GM11168 (cell line): Measurements from ENCODE around the gene SPAG16.

Experiments used
- in situ Hi-C: fragments of 300-500 bp; cut with MboI; formaldehyde crosslinking; loops from one replicate; pipeline ENCODE4 v1.12.0; 2022; ENCODE audit warnings: low sequenced_read_pairs; ENCODE audit not compliant: unreplicated experiment

The SPAG16 gene

DNA sequence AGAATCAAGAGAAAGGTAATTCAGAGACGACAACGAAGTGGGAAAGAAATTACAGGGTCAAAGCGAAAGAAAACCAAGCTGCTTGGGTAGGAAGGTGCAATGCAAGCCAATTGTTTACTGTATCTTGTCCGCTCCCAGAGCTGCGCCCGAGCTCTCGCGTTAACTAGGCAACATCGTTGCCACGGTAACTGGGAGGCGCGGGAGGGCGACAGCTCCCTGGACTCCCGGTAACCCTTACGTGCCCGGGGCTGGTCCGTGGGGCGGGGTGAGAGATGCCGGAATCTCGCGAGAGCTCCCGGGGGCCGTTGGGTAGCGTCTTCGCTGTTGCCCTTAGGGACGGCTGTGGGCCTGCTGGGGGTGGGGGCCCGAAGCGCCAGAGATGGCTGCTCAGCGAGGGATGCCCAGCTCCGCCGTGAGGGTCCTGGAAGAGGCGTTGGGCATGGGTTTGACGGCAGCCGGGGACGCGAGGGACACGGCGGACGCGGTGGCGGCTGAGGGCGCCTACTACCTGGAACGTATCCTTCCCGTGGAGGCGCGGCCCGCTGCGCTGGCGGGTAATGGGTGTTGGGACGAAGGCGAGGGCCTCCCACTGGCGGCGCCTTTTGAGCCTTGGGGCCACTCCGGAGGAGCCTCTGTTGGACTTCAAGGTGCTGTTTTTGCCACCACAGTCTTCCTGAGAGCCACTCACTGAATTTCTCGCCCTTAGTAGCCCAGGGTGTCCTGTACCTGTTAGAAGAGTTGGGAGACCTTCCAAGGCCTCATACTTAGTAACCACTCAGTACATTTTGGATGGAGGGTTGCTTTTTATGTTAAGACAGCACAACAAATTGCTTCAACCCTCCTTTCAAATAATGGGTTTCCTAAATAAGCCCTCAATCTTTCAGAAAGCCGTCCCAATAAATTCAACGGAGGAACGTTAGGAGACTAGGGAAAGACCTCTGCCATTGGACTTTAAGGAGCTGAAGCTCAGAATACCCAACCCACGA lies at the start of gene SPAG16:
TSS of gene SPAG16 (plus strand) at position 360 of the 986 bp plus-strand sequence.
- in situ Hi-C loops: no loop called here

DNA sequence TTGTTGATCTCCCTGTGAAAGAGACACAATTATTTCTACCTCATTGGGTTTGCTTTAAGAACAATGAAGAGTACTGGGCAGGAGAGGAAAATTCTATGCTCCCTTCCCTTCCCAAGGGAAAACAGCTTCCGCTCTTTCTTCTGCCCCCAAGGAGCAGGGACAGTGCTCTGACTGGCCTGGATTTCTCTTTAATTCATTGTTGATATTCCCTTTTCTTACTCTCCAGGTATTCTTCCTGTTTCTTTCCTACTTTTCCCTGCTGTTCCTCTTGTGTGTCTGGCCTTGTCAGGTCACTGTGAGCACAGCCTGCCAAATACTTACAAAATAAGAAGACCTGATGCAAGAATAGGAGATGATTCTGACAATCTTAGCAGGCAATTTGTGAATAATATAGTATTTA lies 49.6 kb upstream of the SPAG16 start:
- in situ Hi-C loops: no loop called here

DNA sequence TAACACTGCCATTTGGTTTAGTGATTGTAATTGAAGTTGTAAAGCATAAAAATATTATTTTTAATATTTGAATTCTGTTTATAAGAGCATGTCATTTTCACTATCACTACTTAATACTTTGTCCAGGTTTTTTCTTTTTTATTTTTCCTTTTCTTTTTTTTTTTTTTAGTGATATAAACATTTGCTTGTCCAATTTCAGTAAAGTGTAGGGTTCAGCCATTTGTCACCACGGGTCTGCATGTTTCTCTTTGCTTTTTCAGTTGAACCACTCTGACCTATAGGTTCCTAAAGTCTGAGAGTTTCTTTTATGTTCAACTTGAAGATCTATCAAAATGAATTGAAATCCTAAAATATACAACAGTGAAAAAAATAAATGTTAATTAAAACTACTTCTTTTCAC lies 48.5 kb upstream of the SPAG16 start:
- in situ Hi-C loops: no loop called here

DNA sequence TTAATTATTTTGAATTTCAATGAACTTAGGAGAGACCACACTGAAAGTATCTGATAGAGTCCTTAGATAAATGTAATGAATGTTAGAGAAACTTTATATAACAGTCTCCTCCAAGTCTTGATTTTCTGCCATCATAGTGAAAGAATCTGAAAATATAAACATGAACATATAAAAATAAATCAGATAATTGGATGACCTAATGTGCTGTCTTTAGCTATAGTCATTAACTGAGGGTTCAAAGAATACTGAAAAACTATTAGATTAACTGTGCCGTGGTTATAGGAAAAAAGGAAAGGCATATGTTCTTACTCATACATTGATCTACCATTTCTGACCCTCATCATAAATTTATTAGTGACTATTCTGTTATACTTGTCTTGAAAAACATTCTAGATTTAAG lies 47.0 kb upstream of the SPAG16 start:
- in situ Hi-C loops: no loop called here

DNA sequence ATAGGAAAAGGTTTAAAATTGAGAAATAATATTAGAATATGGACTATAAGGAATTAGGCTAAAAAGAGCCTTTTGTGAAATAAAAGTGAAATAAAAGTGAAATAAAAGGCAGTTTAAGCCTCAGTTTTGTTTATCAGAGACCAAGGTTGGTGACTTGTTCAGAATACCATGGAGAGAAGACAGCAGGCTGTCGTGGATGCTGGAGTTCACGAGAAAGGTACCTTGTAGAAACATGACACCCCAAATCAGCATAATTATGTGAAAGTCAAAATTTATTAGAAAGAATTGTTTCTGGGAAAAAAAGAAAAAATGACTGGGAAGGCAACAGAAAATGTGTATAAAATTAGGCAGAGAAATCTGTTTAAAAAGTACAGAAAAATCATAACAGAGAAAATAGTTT lies 46.5 kb upstream of the SPAG16 start:
- in situ Hi-C loops: no loop called here

DNA sequence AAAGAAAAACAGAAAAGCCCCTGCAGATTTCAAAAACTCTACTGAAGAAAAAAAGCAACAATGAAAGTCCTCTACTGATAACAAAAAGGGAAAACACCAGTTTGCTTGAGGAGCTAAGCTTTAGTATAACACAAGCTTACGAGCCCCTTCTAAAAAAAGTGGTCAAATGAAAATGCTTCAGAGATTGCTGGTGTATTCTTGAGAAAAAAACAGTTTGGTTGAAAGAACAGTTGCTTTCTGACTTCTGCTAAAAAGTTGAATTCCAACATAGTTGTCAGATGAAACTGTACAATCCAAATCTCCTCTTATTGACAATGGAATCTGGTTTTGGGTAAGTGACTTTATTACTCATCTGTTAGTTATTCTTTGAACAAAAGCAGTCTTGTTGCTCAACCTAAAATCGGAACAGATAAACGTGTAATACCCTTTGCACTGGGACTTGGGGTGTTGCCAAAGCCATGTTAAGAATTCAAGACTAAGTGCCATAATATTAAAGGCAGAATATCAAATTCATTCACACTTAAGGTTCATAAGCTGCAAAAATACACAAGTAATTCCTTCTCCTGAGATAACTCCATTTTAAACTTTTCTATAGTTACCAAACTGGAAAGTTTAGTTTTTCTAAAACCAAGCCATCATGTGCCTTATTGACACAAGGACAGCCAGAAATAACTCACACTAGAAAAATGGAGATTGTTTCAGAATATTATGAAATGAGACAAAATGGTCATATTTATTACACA lies 45.3 kb upstream of the SPAG16 start:
- in situ Hi-C loops: no loop called here

DNA sequence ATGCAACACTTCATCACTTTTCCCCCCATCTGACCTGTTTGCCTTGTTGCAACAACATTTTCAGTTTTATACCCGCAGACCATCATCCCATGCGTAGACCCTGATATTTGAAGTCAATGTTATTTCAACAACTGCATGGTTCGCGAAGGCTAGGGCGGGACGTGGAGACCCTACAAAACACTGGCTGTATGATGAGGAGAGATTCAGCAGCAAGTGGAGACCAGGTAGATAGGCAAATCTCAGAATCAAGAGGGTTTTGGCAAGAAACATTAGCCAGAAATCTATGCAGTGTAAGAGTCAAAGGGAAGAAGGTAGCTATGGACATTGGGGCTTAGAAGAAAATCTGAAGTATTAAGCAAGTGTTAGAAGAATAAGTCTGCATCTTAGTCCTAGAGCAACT lies 42.4 kb upstream of the SPAG16 start:
- in situ Hi-C loops: no loop called here

DNA sequence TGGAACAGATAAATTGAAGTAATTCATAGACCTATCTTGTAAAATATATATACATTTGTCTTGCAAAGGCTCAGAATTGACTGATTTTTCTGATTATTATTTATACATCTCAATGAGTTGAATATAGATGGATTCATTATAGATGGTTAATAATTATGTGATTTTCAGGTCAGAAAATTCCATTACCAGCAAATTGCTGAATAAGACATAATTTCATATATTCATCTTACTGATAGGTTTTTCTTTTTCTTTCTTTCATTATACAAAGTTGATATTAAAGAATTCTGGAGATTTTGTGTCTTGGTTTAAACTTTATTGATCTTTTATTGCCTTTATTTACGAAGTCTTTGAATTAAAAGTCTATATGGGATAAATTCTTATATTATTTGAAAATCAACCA lies 41.6 kb upstream of the SPAG16 start:
- in situ Hi-C loops: no loop called here

DNA sequence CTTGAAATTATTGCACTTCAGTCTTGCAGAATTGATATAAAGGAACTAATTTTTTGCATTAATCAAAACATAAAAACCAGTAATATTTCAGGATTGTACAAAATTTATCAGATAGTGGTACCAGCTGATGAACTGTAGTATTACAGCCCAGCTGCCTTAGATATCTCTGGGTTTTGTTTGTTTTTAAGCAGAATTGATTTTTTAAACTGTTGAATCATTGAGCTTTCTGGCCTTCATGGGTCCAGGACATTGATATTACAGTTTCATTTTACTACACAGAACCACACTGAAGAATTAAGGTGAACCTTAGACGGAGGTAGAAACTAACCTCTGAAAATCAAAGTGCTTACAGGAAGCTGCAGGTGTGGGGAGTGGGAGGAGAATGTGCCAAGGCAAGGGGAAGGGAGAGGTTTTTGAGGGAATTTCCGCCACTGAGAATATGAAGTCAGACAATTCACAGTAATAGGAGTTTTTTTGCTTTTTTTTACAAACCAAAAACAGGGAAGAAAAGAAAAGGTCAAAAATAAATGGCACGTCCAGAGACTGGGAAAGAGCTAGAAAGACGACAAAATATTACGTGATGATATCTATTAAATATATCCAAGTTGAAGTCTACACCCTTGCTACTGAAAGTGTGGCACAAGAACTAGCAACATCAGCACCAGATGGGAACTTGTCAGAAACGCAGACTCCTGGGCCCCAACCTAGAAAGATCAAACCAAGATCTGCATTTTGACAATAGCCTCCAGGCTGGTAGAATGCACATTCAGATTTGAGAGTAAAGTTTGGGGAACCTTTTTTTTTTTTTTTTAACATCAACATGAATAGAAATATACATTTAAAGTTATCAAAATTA lies 40.8 kb upstream of the SPAG16 start:
- in situ Hi-C loops: no loop called here

DNA sequence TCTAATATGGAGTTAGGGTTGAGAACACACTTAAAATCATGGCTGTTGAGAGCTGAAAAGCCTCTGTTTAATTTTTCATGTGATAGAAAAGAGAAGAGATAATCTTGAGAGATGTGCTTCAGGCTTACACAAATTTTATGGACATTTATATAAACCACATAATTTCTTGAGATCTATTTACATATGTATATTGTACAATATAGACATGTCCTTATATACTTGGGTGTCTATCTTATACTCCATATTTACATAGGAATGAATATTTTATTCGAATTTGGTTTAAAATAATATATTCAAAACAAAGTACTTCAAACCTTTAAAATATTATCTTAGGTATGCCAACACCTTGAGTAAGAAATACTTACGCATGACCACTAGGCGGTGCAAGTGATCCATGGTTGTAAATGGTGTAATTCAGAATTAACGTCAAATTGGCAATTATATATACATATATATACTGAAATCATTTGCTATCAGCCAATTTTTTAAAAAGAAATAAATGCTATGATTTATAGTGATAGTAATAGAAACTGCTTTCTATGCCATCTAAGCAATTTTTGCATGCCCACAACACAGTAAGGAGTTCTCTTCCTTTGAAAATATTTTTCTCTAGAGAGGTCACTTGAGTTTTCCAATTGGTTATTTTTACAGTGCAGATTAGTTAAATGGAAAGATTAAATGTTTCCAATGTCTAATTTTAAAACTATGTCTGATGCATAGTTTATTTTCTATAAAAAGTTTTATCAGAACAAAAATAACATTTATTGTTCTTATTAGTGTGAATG lies 37.6 kb upstream of the SPAG16 start:
- in situ Hi-C loops: no loop called here

DNA sequence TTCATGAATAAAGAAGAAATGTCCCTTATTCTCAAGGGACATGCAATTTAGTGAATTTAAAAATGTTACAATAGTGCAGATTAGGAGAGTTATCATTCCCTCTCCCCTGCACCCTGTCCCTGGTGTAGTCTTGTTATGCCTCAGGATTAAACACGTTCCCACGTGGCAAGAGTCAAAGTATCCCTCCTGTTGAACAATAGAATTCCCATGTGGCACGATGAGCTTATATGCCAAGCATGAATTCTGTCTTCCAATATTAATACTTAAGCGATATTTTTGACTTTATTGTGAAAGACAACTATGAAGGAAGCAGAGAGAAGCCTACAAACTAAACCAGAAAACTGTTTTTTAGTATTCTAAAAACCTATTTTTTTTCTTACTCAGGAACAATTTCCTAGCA lies 36.7 kb upstream of the SPAG16 start:
- in situ Hi-C loops: no loop called here

DNA sequence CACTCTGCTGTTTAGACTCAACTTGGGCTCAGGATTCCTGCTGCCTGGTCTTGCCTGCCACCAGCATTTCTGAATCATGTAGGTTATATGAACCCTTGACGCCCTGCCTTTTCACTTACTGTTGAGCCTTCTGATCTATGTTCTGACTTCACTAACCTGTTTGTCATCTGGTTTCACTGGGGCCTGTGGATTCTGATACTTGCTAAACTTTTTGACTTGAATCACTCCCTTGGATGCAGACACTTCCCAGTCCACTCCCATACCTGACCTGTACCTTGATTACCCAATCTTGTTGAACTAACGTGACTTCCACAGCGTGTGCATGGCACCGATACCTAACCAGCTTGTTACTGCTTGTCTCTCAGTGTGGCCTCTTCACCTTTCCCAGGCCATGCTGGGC lies 35.6 kb upstream of the SPAG16 start:
- in situ Hi-C loops: no loop called here

DNA sequence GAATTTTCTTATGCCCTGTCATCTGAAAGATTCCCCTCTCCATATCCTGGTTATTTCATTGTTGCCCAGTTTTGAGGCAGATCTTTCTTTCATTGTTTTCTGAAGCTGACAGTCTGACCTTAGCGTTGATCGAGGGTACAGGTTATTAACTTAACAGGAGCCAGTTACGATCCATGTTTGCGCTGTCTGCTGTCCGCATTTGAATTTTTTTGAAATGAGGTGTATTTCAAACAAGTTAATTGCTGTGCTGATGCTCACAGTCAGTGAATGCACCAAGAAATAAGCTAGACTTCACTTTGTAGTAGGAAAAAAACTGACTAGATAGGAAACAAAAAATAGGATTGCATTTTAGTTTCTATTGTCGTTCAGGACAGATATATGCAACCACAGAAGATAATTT lies 34.8 kb upstream of the SPAG16 start:
- in situ Hi-C loops: no loop called here

DNA sequence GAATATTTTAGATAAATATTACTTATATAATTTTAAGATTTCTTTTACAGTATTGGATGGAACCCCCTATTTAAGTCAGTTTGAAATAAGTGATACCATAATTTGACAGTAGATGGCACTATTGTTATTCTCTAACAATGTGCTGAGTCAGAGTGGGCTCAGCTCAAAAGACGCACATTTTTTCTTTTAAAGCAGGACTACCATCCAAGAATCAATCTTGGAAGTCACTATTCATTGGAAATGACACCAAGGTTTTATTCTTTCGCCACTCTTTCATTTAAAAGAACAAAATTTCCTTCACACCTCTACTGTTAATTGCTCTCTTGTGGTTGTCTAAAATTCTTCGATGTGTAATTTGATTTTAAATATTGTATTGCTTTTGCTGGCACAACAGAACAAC lies 32.6 kb upstream of the SPAG16 start:
- in situ Hi-C loops: loop anchor here (25.0 kb wide), 1 partner anchor 686 kb away; no protein-coding TSS in a partner anchor

DNA sequence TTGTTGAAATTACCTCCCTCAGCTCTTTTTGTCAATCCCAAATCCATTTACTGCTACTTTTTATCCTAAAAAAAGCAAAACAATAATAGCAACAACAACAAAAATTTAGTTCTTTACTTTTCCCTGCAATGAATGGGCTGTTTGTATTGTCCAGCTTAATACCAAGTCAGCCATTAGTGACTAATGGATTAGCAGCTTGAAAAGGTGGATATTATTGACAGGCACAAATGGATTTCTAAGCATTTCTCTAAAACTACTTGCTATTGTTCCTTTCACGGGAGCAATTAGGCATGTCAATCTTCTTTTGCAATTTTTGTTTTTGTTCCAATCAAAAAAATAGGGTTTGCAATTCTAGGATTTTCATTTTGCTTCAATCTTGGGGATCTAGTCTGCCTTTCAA lies 32.1 kb upstream of the SPAG16 start:
- in situ Hi-C loops: loop anchor here (25.0 kb wide), 1 partner anchor 685 kb away; no protein-coding TSS in a partner anchor

DNA sequence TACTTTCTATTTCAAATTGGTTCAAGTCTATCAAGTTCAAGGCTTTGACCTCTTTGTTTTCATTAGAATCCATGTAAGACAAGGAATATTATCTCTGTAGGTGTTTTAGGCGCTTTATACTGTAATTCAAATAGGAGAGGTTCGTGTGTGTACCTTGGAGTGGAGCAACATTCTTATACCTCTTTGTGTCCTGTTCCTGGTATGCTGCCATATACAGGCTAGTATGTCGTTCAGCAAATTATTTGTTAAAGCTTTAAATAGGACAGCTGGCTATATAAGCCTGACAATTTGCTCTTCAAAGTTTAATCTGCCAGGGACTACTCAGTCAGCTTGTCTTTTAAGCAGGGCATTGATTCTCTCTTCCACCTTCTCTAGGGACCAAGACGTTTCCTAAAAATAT lies 31.1 kb upstream of the SPAG16 start:
- in situ Hi-C loops: loop anchor here (25.0 kb wide), 1 partner anchor 684 kb away; no protein-coding TSS in a partner anchor

DNA sequence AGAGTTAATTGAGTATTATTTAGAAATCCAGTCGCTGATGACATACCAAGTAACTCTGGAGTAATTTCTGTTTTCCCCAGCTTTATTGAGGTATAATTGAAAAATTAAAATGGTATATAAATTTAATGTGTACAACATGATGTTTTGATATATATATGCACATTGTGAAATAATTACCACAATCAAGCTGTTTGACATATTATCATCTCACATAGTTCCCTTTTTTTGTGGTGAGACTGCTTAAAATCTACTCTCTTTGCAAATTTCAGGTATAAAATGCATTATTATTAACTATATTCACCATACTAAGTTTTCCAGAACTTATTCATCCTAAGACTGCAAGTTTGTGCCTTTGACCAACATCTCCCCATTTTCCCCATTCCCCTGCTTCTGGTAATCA lies 25.0 kb upstream of the SPAG16 start:
- in situ Hi-C loops: loop anchor here (25.0 kb wide), 1 partner anchor 678 kb away; no protein-coding TSS in a partner anchor

DNA sequence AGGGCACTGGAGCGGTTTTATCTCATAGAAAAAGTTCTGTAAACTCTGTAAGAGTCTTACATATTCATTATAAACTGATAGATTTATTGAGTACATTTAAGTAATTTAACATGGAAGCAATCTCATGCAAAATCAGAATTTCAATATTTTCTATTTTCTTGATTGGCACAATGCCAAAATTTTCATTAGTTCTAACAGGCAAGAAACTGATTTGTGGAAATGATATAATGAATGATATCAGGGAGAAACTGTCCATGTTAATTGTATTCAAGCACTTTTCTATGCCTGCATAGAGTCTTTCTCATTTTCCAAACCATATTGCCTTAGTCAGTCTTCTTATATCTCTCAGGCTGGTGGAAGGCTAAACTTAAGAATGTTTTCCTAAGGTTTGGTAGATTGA lies 23.0 kb upstream of the SPAG16 start:
- in situ Hi-C loops: loop anchor here (25.0 kb wide), 1 partner anchor 676 kb away; no protein-coding TSS in a partner anchor

DNA sequence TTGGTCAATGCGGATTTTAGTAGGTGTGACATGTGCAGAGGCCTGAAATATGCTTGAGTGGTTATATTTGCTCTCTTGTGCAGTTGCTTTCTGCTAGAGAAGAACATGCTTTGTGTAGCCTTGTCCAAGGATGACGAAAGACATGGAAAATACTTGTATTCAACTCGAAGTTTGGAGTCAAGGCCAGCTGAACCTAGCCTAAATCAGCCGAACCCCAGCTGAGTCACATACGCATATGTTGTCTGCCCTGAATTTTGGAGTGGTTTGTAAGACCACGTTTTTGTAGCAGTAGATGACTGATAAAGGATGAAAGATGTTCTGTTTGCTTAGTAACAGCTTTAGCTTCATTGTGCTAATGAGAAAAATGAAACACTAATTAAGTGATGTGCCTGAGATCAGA lies 22.5 kb upstream of the SPAG16 start:
- in situ Hi-C loops: loop anchor here (25.0 kb wide), 1 partner anchor 676 kb away; no protein-coding TSS in a partner anchor
